ENCODE measurements around the gene ARL13A.

GRCh38 chrX:100969936-100970335 is 428 bp downstream of the ARL13A start:
- no peak for TF ChIP-seq POLR2A (IDR thresholded peaks at IDR 0.05; ENCODE audit: low read depth)
- TF ChIP-seq, protein P1, sequence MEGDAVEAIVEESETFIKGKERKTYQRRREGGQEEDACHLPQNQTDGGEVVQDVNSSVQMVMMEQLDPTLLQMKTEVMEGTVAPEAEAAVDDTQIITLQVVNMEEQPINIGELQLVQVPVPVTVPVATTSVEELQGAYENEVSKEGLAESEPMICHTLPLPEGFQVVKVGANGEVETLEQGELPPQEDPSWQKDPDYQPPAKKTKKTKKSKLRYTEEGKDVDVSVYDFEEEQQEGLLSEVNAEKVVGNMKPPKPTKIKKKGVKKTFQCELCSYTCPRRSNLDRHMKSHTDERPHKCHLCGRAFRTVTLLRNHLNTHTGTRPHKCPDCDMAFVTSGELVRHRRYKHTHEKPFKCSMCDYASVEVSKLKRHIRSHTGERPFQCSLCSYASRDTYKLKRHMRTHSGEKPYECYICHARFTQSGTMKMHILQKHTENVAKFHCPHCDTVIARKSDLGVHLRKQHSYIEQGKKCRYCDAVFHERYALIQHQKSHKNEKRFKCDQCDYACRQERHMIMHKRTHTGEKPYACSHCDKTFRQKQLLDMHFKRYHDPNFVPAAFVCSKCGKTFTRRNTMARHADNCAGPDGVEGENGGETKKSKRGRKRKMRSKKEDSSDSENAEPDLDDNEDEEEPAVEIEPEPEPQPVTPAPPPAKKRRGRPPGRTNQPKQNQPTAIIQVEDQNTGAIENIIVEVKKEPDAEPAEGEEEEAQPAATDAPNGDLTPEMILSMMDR (IDR thresholded peaks at IDR 0.05) = no peak
